HG03575 (cell line): ENCODE results near the gene CDC42BPB.
"Not testable (repeated sequence)": the region's sequence is repeated elsewhere in the genome, so short reads cannot be mapped to it uniquely, and the experiment has no call there.

Source experiments
- ATAC-seq: cut with Tn5 transposase; IDR thresholded peaks from one replicate; pipeline ENCODE4 v1.9.1; 2021; ENCODE audit not compliant: unreplicated experiment, insufficient number of reproducible peaks, low FRiP score; ENCODE audit errors: extremely low read depth

CDC42BPB gene

GRCh38 chr14:103027451-103027850 lies 29.9 kb downstream of the CDC42BPB start:
- ATAC-seq: no peak

DNA sequence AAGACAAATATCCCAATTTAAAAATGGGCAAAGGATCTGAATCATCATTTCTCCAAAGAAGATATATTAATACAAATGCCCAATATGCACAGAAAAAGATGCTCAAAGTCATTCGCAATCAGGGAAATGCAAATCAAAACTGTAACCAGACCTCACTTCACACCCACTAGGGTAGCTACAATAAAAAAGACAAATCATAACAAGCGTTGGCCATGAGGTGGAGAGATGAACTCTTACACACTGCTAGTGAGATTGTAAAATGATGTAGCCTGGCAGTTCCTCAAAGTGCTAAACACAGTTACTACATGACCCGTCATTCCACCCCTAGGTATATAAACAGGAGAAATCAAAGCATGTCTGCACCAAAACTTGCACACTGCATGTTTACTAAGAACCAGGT lies 30.4 kb downstream of the CDC42BPB start:
- no peak for ATAC-seq

GRCh38 chr14:103026196-103026595 lies 31.2 kb downstream of the CDC42BPB start:
- ATAC-seq: not testable (repeated sequence)

DNA sequence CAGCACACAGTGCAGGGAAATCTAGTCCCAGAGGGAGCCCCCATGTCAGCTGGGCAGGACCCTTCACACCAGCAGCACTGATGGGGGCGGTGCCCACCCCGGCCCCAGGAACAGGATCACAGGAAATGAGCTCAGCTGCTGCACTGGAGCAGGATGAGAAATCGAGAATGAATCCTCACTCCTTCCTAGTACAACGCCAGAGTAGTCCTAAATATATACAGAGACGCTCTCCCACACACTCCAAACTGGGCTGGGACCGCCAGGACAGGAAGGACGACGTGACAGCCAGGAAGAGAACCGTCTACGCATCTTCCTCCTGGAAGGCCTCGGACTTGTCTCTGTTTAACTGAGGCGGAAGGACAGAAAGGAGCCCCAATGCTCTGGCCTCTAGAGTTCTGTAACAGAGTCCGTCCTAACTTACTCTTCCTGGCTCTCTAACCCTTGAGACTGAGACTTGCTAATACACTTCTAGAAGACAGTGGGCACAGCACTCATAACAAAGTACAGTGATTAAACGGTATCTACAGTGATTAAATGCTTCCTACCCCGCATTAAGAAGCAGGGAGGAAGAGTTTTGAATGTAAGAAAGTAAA lies 33.4 kb downstream of the CDC42BPB start:
- ATAC-seq: no peak

- ATAC-seq: no peak
Measured at GRCh38 chr14:103022685-103023044, 34.7 kb downstream of the CDC42BPB start.

GRCh38 chr14:103022002-103022684 lies 35.2 kb downstream of the CDC42BPB start:
- no peak for ATAC-seq

DNA sequence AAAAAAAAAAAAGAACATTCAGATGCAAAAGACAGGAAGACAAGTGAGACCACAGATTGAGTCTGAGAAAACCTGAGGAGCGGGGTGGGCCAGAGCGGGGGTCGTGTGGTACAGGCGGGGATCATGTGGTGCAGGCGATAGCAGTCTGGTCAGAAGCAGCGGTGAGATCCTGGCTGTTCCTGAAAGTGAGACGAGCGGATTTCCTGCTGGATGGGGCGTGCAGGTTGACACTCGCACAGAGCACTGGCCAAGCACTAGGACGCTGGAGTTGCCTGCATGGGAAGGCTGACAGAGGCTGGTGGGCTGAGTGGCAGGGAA lies 35.7 kb downstream of the CDC42BPB start:
- no peak for ATAC-seq

DNA sequence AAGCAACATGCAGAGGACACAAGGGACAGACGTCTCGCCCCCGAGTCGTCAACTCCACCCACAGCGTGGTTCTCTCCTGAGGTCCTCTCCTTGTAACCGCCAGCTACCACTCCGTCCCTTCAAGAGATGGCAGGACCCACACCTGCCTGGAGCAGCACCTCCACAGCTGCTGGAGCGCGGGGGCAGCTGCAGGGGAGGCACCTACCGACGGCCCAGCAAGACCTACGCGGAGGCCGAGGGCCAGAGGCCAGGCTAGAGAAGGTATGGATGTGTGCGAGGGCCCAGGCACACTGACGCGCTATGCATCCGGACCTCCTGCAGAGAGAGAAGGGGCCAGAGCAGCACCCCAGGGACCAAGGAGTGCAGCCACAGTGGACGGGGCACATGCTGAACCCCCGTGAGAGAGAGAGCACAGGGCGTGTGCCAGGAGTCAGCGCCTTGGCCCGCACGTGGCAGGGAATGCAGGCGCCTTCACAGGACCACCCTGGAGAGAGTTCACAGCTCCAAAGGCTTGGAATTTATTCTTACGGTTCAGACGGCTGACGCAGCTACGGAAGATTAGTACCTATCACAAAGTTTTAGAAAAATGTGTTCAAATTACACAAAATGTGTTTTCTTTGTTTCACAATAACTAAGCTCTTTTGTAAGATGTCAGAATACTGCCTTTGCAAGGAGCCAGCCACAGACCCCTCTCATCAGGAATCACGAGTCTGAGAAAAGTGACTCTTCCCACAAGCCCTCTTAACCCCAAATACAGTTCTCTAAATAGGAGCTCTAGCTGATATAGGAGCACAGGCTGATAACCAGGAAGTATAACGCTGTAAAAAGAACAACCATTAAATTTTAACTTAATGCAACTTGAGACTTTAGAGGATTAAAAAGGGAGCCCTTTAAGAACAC lies 36.8 kb downstream of the CDC42BPB start:
- ATAC-seq: no peak

DNA sequence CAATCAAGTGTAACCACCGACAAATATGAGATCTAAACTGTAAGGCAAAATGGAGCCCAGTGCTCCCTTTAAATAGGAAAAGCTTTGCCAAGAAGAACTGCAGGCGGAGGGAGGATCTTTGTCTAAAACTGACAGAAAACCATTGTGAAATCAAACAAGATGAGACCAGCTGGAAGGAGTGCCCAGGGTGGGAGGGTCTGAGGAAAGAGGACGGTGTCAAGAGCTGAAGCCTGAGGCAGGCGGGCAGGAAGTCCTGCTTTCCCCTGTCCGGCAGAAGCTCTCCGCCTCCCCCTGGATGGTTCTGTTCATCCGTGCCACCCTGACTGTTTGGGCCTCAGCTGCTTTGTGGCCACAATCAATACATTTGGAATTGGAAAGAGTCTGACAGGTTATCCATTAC lies 37.5 kb downstream of the CDC42BPB start:
- no peak for ATAC-seq

- ATAC-seq: no peak
Measured at GRCh38 chr14:103019236-103019635, 38.1 kb downstream of the CDC42BPB start.

DNA sequence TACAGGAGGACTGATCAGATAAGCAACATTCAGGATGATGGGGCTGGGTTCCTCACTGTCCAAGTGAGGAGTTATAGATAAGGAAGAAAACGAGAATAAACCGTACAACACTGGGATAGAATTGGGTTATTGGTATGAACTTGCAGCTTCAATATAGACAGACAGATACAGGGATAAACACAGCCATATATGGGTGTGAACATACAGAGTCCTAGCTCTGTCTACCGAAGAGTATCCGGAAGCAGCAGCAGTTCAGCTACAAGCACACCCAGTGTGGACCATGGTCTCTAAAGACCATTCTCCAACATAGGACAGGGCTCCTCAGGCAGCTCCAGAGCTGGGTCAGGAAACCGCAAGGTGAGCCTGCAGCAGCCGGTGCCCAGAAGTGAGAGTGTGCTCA lies 40.8 kb downstream of the CDC42BPB start:
- ATAC-seq: no peak

DNA sequence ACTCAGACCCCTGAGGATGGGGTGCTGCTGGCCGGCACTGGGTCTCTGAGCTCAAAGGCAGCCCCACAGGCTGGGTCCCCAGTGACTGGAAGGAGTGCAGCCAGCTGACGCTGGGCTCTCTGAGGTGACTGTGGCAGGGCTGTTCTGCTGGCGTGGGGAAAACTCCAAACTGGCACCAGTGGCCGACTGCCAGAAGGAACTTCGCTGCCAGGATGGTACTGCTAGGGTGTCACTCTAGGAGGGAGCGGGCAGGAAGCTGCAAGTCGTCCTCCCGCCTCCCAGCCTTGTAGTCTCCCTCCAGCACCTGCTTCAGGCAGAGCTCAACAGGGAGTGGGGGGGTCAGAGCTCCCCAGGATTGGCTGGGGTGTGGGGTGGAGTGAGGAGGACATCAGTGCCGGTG lies 41.3 kb downstream of the CDC42BPB start:
- no peak for ATAC-seq

GRCh38 chr14:103015426-103015825 lies 41.9 kb downstream of the CDC42BPB start:
- no peak for ATAC-seq

DNA sequence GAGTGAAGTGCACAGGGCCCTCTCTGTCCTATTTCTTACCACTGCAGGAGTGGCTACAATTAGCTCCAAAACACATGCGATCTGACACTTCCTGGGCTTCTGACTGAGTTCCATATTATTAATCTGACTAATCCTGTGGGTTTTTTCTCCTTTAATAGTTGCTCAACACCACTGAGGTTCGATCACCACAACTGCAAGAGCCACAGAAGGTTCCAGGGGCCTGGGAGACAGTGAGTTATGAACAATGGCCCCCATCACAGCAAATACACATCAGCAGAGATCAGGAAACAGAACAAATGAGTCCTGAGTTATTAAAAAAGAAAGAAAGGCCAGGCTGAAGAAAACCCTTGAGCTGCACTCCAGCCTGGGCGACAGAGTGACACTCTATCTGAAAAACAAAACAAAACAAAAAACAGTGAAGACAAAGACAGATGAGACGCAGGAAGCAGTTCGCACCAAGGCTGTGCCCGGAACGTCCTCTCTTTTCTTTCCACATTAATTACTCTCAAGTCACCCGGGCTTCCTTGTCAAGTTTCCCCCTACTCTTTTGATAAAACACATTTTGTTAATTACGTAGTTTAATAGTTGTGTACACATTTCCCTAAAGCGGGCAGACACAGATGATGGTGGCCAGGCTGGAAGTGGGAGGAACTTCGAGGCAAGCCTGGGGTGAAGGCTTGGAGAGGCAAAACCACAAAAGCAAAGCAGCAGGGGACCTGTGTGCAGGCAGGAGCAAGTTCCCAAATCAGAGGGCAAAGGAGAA lies 42.7 kb downstream of the CDC42BPB start:
- ATAC-seq: no peak

GRCh38 chr14:103013028-103013427 lies 44.3 kb downstream of the CDC42BPB start:
- no peak for ATAC-seq

DNA sequence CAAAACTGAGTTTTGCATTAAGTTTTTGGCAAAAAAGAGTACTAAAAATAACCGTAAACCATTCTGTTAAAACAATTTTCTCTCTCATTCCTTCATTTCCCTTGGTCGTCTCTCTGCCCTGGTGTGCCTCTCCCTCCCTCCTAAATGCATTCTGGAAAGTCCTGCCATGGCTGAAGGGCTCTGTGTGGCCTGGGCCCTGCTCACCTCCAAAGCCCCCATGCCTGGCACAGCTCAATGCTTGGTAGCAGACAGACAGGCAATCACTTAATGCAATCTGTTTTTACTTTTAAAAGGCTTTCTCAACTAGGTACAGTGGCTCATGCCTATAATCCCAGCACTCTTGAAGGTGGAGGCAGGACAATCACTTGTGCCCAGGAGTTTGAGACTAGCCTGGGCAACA lies 47.8 kb downstream of the CDC42BPB start:
- no peak for ATAC-seq

- ATAC-seq: no peak
Measured at GRCh38 chr14:103008768-103009357, 48.5 kb downstream of the CDC42BPB start.

- ATAC-seq: no peak
Measured at GRCh38 chr14:103008126-103008525, 49.2 kb downstream of the CDC42BPB start.

DNA sequence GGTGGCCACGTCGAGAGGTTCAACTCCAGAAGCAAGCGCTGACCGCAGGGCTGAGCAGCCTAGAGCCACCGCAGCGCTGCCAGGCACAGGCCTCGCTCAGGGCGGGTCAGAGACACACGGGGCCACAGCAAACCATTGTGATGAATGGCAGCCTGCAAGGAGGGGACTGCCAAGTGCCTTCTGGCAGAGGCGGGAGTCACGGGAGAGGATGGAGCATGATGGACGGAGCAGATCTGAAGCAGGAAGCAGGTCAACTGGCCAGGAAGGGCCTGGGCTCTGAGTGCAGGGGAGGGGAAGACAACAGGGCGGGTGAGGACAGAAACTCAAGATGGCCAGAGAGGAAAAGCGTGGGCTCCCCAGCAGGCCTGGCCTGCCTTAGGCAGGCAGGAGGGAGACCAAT lies 49.8 kb downstream of the CDC42BPB start:
- no peak for ATAC-seq
